HK-2 (cell line): ENCODE data around the gene MBD5.

Source experiments
- DNase-seq: peaks from one replicate; pipeline ENCODE4 v3.0.0-alpha.2; 2018; ENCODE audit not compliant: unreplicated experiment

MBD5 gene

DNA sequence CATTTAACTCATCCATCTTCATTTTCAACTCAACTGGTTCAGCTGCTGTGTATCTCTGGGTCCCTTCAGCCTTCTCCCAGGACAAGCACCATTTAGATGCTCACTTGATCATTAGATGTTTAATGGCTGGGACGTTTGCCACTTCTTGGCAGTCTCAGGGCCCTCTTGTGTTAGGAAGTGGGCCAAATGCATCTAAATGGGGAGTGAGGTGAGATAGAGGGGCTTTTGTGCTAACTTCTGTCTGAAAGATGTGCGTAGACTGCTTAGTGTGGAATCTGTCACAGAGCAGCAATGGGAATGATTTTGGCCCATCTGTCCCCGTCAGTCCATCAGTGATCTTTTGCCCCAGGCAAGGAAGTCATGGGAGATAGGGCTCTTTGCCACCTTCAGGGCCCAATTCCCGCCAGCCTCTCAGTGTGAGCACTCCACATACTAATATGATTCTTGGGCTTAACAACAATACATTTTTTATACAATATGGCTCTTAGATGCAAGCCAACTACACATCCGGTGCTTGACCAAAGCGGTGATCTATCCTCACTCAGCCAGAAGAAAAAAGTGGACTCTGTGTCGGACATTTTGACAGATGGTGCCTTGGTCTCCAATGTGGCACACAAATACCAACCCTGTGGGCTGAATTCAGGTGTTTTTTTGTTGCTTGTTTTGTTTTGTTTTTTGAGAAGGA lies 528.0 kb downstream of the MBD5 start:
- no peak for DNase-seq

DNA sequence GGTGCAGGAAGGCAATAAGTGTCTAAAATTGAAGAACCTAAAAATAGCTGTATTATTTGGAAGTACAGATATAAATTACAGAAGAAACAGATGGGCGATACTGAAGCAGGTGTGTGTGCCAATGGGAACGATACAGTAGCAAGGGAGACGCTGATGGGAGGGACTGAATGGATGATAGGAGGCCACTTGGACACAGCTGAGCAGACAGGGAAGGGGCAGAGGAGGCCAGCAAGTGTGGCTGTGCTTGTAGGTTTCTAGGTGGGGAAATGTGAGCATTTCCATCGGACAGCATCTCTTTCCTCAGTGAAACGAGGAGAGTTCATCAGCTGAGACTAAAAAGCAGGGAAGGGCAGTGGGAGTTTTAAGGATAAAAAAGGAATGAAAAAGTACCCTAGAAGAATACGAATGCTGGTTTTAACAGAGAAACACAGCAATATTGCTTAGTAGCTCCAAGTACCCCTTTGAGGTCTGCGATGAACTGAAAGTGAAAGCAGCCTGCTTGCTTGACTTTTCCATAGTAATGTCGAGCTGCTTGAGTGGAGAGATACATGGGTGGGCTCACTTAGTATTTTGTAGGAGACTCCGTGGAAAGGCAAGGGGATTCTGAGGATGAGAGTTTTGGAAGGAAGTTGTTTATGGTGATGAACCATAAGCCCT lies 531.9 kb downstream of the MBD5 start:
- DNase-seq: no peak

DNA sequence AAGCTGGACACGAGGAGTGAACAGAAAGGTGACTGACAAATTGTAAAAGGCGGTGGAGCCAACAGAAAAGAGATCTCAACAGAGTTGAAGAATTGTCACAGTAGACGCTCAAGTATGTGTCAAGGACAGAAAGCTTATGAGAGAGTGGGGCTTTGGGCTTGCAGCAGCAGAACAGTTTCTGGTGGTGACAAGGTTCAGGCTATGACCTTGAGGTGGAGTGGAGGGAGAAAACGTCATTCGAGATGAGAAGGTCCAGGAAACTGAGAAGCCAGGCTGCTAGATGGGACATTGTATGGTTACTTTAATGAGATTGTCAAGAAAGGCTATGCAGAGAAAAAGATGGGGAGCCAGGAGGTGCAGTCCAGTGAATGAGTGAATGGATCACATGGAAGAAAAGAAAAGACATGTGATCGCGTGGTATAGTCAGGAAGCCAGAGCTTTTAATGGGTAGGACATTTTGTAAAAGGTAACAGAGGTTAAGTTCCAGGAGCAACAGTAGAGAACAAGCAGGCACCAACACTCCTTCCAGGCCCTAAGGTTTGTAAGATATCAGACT lies 532.5 kb downstream of the MBD5 start:
- no peak for DNase-seq

DNA sequence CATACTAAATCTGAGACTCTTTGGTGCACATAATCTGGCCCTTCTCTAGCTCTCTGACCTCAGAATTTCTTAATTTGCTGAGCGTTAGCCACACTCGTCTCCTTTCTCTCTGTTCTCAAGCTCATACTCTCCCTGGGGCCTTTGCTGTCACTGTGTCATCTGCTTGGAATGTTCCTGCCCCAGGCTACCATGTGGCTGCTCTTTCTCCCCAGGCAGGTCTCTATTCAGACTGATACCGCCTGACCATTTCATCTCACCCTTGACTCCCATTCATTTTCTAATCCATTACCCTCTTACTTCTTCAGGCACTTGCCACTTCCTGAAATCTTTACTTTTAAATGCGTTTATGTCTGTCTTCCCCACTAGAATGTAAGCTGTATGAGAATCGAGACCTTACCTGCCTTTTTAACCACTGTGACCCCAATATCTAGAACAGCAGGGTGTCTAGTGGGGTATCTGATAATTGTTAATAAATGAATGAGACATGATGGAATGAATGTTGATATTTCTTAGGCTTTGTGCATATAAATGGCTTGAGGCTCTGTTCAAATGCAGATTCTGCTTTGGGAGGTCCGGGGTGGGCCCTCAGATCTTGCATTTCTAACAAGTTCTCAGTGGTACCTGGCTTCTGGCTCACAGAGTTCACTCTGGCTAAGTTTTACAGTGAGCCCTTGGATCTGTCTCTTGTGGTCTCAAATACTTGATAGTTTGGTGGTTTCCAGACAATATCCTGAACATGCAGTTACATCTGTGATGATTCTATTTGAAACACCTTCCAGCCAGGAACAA lies 533.8 kb downstream of the MBD5 start:
- no peak for DNase-seq

DNA sequence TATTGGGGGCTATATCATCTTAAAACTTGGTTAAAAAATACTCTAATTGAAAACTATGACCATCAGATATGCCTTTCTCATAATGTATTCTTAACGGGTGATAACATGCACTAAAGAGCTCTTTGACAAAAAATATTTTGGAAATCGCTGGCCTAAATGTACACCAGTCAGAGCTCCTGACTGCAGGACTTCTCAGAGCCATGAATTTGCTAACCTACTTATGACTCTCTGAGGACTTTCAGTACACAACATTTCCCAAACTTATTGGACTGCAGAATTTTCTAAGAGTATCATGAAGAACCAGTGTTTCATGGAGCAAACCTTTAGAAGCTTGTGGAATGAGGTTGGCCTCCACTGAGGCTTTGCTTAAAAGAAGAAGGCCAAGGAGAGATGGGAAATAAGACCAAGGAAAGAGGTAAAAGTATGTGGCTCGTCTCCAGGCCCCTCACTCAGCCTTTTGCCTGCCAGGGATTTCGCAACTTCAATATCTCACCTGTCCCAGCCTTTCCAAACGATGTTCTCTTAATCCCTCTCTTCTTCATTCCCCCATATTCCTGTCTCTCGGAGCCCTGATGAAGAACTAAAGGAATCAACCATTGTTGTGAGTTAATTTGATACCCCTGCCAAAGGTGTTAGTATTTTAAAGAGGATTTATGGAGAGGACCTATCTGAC lies 534.9 kb downstream of the MBD5 start:
- no peak for DNase-seq

DNA sequence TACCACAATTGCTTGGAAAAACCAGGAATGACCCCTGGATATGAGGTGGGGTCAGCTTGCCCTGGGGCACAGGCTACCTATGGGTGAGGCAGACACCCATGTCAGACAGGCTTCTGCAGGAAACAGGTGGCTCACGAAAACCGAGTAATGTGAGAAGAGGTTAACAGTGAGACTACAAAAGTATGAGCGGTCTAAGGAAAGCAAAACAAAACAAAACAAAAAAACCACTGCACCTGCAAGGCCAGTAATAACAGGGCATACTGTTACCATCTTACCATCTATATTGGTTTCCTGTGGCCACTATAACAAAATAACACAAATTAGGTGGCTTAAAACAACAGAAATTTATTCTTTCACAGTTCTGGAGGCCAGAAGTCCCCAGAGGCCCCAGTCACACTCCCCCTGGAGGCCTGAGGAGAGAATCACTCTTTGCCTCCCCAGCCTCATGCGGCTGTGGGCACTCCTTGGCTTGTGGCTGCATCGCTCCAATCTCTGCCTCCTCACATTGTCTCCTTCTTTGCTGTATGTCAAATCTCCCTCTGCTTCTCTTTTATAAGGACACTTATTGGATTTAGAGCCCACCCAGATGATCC lies 537.0 kb downstream of the MBD5 start:
- DNase-seq: no peak

DNA sequence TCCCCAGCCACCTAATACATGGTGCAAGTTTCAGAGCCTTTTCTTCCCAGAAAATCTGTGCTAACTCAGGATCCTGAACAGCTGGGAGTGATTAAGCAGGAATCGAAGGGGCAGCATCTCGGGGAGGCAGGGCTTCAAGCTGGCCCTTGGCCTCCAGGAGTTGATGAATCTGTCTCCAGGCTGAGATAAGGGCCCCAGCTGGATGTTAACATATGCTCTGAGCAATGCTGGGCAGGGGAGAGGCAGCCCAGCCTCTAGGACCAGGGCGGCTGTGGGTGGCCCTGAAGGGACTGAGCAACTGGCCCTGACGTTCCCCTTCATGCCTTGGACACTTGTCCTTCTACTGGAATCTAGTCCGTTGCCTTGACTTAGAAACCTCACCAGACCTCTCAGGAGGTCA lies 539.6 kb downstream of the MBD5 start:
- DNase-seq: no peak

DNA sequence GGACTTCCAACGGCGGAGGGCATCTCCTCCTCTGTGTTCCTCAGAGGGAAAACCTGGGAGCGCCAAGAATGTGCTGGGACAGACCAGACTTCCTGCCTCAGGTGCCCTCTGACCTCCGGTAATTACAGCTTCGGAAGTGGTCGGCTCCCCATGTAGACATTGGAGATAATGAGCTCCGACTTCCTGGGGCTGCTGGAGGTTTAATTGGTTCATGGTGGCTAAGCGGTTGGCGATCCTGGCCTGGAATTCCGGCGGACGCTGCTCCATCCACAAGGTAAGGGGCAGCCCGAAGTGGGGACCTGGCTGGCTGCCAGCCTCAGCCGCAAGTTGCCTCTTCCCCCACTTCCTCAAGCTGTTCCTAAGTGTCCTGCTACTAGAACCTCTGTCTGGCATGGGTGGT lies 540.5 kb downstream of the MBD5 start:
- DNase-seq: no peak

DNA sequence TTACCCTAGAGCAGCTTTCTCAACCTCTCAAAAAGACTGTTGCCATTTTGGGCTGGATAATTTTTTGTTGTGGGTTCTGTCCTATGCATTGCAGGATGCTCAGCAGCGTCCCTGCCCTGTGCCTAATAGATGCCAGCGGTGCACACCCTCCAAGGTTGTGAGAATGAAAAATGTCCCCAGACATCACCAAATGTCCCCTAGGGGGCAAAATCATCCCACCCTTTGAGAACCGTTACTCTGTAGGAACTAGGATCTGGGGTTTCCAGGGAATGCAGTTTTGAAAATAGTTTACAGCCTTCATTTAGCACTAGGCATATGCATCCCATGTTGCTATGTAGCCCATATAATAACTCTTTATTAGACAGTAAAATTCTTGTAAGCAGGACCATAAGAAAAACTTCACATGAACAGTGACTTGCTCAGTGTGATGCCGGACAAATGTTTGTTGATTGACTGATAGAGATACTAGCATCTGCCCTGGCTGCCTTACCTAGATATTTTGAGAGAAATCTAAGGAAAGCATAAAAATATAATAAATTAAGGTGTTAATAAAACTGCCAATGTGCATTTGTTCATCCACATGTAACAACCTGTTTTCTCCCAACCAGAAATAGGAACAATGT lies 544.5 kb downstream of the MBD5 start:
- no peak for DNase-seq
